ENCODE results near the gene IL11.

DNA sequence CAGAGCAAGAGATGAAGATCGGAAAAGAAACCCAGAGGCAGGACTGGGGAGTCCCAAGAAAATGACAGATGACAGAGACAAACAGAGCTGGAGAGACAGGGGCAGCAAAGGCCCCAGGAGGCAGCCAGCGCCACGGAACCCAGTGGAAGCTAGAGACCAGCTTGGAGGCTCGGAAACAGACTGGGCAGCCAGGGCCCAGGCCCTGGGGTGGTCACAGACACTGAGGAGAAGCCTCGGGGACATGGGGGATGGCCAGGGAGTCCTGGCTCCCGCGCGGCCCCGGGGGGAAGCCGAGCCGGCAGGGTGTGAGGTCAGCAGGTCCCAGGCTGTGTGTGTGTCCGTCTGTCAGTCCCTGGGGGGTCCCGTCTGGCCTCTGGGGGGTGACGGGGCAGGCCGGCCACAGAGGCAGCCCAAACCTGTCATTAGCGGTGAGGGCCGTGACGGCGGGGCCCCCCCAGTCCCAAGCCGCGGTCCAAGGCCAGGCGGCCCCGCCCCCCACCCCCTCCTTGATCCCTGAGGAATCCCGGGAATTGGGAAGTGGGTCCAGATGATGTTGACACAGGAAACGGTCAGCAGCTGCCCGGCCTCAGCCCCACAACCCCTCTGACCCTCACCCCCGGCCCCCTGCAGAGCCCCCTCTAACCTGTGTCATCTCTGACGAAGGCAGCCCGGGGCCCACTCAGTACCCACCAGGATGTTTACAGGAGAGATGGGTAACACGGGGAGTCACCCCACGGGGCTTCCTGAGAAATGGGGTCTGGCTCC is 3.9 kb upstream of the IL11 start:
- TF ChIP-seq, protein P1, sequence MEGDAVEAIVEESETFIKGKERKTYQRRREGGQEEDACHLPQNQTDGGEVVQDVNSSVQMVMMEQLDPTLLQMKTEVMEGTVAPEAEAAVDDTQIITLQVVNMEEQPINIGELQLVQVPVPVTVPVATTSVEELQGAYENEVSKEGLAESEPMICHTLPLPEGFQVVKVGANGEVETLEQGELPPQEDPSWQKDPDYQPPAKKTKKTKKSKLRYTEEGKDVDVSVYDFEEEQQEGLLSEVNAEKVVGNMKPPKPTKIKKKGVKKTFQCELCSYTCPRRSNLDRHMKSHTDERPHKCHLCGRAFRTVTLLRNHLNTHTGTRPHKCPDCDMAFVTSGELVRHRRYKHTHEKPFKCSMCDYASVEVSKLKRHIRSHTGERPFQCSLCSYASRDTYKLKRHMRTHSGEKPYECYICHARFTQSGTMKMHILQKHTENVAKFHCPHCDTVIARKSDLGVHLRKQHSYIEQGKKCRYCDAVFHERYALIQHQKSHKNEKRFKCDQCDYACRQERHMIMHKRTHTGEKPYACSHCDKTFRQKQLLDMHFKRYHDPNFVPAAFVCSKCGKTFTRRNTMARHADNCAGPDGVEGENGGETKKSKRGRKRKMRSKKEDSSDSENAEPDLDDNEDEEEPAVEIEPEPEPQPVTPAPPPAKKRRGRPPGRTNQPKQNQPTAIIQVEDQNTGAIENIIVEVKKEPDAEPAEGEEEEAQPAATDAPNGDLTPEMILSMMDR (IDR thresholded peaks at IDR 0.05): no peak
- no peak for TF ChIP-seq POLR2A (IDR thresholded peaks at IDR 0.05)

Data from testis (tissue), 2 donors.